Heart left ventricle (tissue), 16 donors: ENCODE data around the gene WASF3. TPM values are rescaled to one million over a fixed set of nuclear protein-coding genes. Genes with fewer than 3 reads are reported as not detected.

Experiments
- ATAC-seq, 4 donors: fragments of 200-7000 bp; cut with Tn5 transposase; one replicate each; pipeline ENCODE4 v1.9.1; 2020 to 2022; ENCODE audit warnings: moderate library complexity in 4 of 4, mild to moderate bottlenecking in 3 of 4, moderate number of reproducible peaks in 1 of 4
- DNase-seq, 5 donors: peaks; one replicate each; pipeline ENCODE4 v3.0.0-alpha.2; 2020
- H3K27ac ChIP-seq, 12 donors: fragments of 200-600 bp; sonication (generic) in 4 of 12; one replicate each; pipeline versions ENCODE4 v1.5.0 to v1.8.0; 2016 to 2022; ENCODE audit warnings: mild to moderate bottlenecking in 2 of 12
- H3K27me3 ChIP-seq, 9 donors: fragments of 200-600 bp; sonication (generic) in 2 of 9; one replicate each; pipeline versions ENCODE4 v1.5.1 to v1.8.0; 2016 to 2022; ENCODE audit warnings: mild to moderate bottlenecking in 3 of 9
- H3K36me3 ChIP-seq, 9 donors: fragments of 200-600 bp; sonication (generic) in 2 of 9; one replicate each; pipeline versions ENCODE4 v1.5.0 to v1.8.0; 2018 to 2022; ENCODE audit warnings: mild to moderate bottlenecking in 2 of 9
- H3K4me1 ChIP-seq, 12 donors: fragments of 200-600 bp; sonication (generic) in 4 of 12; one replicate each; pipeline versions ENCODE4 v1.5.0 to v1.8.0; 2016 to 2022; ENCODE audit warnings: mild to moderate bottlenecking in 3 of 12
- H3K4me3 ChIP-seq, 12 donors: fragments of 200-600 bp; sonication (generic) in 4 of 12; one replicate each; pipeline versions ENCODE4 v1.5.0 to v1.8.0; 2017 to 2022; ENCODE audit warnings: mild to moderate bottlenecking in 9 of 12, moderate library complexity in 4 of 12
- H3K9me3 ChIP-seq, 12 donors: fragments of 200-600 bp; sonication (generic) in 4 of 12; one replicate each; pipeline versions ENCODE4 v1.5.0 to v1.8.0; 2016 to 2022; ENCODE audit warnings: mild to moderate bottlenecking in 1 of 12
- CTCF ChIP-seq, 12 donors: fragments of 200-600 bp; sonication (generic) in 4 of 12; IDR thresholded peaks; one replicate each; pipeline versions ENCODE4 v1.5.0 to v1.8.0; 2018 to 2022; ENCODE audit warnings: antibody characterized with exemption in 12 of 12, mild to moderate bottlenecking in 5 of 12
- POLR2A ChIP-seq, 2 donors: fragments of 450-650 bp; IDR thresholded peaks; one replicate each; pipeline ENCODE4 v1.6.1; 2017; ENCODE audit warnings: antibody characterized with exemption in 2 of 2, mild to moderate bottlenecking in 2 of 2, moderate library complexity in 2 of 2
- WGBS, 4 donors: extraction: QIAGEN DNeasy Blood & Tissue Kit in 2 of 4; methylation state at CpG; one replicate each; pipeline versions ENCODE4 v1.1.5 to v1.1.7; 2013 to 2018; 5-methylcytosine and 5-hydroxymethylcytosine counted together
- intact Hi-C, 10 donors: fragments of 100-400 bp; cut with DNase I; formaldehyde crosslinking; loops; one replicate each; pipeline versions ENCODE4 v1.11.1 to v1.14.2; 2022
- polyA plus RNA-seq, 2 donors: library from polyadenylated mRNA; stranded (reverse); fragments of 200-250 nt; gene quantifications; one replicate each; pipeline ENCODE4 v1.2.3, GENCODE V29; 2013
- total RNA-seq, 9 donors: library from RNA; depleted of rRNA in 2 of 9; stranded (reverse); fragments of >200 nt in 2 of 9; fragmentation: NEBNext Ultra II Directional in 3 of 9; extraction: Animal tissue kit (Norgen Biotek cat#: 25700) in 3 of 9; gene quantifications; one replicate each; pipeline versions ENCODE4 v1.1.0 to v1.2.4, GENCODE V29; 2016 to 2023
- donor health status: ischemic (EF 13 %, LVEDD 7.1; RV severe dilation, severe dysfunction).
- donor health status: healthy with polysubstance abuse.
- donor health status: DM: no; HTN: yes; CAD: no.
- donor health status: DM: no; HTN: no; CAD: no.
- donor health status: ischemic (EF 25% LVEDD 6.9; RV normal size, moderate dysfunction).
- donor health status: ischemic (EF 25% LVEDD 5.7; RV mildly dilated, moderate dysfunction).
- donor health status: healthy.
- donor health status: DM: yes; HTN: yes; CAD: no.
- donor health status: ischemic (EF 35%, LVEDD 5.7; RV mildly dilated, moderate dysfunction).
- donor health status: nonischemic (EF 11% LVEDD 7.7; RV severe dilation, severe dysfunction).
- donor health status: DM: yes; HTN: yes; CAD: no.
- donor health status: PGD.
- donor health status: ischemic (EF 29% LVEDD 5.4; RV normal size, mild dysfunction).
- donor health status: nonischemic (EF 23%, LVEDD 6.1; RV moderate dilation, normal function).

The WASF3 gene
- total and polyA plus RNA-seq, 11 donors = 3.4 to 14.9 (median 10.0) TPM

GRCh38 chr13:26513931-26514330 is 43.6 kb upstream of the WASF3 start:
- TF ChIP-seq POLR2A (IDR thresholded peaks at IDR 0.05) = no peak
- H3K27ac ChIP-seq = no peak overlapping the region
- DNase-seq (no peak), ATAC-seq (no peak)
- WGBS, 4 donors = 63 to 70% (median 69%) methylated on average over 6 of the region's 6 CpGs
- no peaks in the 10 kb centered on the region for H3K4me1 ChIP-seq
- no peaks in the 10 kb centered on the region for H3K27me3 ChIP-seq
- intact Hi-C loops = no loop called here
- H3K4me3 ChIP-seq = no peak overlapping the region
- no peaks in the 10 kb centered on the region for H3K36me3 ChIP-seq
- peaks cover 0 to 8% (median 2%) of the 10 kb centered on the region in 12 donors for H3K9me3 ChIP-seq

DNA sequence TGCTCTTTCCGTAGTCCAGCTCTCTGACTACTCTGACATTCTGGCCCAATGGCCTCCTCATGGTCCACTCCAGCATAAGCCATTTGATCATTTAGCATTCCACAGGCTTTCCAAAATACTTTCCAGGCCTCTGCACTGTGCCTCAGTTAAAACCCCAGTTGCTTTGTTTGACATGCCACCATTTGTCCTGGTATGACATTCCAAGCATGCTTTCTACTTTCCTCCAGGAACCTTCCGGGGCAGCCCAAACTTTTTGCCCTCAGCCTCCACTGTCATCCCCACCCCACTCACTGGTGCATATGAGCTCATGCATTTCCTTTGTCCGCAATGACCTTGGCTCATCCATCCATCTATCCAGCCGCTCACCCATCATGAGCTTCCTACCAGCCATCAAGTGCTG is 41.8 kb upstream of the WASF3 start:
- WGBS, 4 donors = 71 to 77% (median 73%) methylated on average over 4 of the region's 4 CpGs
- TF ChIP-seq CTCF (IDR thresholded peaks at IDR 0.05) (no peak), POLR2A (IDR thresholded peaks at IDR 0.05) (no peak)
- Histone ChIP-seq H3K9me3 (peaks cover 0 to 2% (median 0%) of the 10 kb centered on the region in 12 donors), H3K4me3 (no peak overlapping the region), H3K4me1 (no peaks in the 10 kb centered on the region), H3K36me3 (no peaks in the 10 kb centered on the region), H3K27ac (no peak overlapping the region), H3K27me3 (peaks cover 0 to 2% (median 0%) of the 10 kb centered on the region in 9 donors)
- DNase-seq = no peak
- no peak for ATAC-seq
- intact Hi-C loops = no loop called here

- Histone ChIP-seq H3K4me3 (no peak overlapping the region), H3K36me3 (no peaks in the 10 kb centered on the region), H3K4me1 (no peaks in the 10 kb centered on the region), H3K27ac (no peak overlapping the region), H3K9me3 (peaks cover 0 to 2% (median 0%) of the 10 kb centered on the region in 12 donors), H3K27me3 (peaks cover 0 to 2% (median 0%) of the 10 kb centered on the region in 9 donors)
- TF ChIP-seq POLR2A (IDR thresholded peaks at IDR 0.05) (no peak), CTCF (IDR thresholded peaks at IDR 0.05) (no peak)
- intact Hi-C loops = no loop called here
- DNase-seq = no peak
- no peak for ATAC-seq
- WGBS, 4 donors = 83 to 94% (median 88%) methylated on average over 2 of the region's 2 CpGs
These were observed 39.5 kb upstream of the WASF3 start for GRCh38 chr13:26517936-26518335.

DNA sequence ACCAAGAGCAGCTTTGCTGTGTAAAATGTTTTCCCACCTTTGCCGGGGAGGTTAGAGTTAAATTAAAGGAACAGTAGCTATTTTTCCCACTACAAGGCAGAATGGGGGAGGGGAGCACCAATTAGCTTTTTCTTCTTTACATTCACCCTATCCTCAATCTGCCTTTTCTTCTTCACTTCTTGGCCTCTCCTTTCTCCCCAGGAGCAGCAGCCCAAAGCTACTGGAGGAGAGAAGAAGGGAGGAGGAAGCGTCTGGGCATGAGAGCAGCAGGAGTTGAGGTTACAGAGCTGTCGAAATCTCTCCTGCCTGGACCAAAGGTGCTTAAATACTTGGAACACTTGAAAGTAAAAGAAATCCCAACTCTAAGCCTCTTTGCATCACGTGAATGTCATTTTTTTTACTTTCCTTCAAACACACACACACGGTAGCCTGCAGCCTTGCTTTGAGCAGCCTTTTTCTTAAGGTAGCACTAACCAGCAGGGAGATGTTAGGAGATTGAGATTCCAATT is 39.0 kb upstream of the WASF3 start:
- ATAC-seq (no peak), DNase-seq (no peak)
- no peaks in the 10 kb centered on the region for H3K36me3 ChIP-seq
- no peaks in the 10 kb centered on the region for H3K4me1 ChIP-seq
- peaks cover 0 to 2% (median 0%) of the 10 kb centered on the region in 9 donors for H3K27me3 ChIP-seq
- H3K4me3 ChIP-seq = no peak overlapping the region
- TF ChIP-seq CTCF (IDR thresholded peaks at IDR 0.05) = no peak
- TF ChIP-seq POLR2A (IDR thresholded peaks at IDR 0.05) = no peak
- 14 to 19% (median 15%) methylated on average over 5 of the region's 5 CpGs for WGBS, 4 donors
- intact Hi-C loops = no loop called here
- no peak overlapping the region for H3K27ac ChIP-seq
- peaks cover 0 to 2% (median 0%) of the 10 kb centered on the region in 12 donors for H3K9me3 ChIP-seq

DNA sequence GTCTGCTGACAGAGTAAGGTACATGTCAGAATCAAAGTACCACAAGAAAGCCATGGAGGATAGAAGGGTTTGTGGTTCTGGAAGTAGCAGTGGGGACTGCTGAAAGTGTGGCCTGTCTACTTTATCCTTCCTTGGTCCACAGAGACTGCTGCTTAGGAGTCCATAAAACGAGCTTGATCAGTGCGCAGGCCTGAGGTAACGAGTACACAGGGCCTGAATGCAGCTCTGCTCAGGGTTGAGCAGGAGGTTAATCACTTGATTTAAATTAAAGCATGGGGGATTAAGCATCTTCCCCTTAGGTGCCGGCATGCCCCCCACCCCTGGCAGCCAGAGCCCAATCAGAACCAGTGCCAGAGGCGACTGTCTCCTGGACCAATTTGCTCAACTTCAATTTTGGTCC is 34.9 kb upstream of the WASF3 start:
- Histone ChIP-seq H3K4me1 (no peaks in the 10 kb centered on the region), H3K27ac (no peak overlapping the region), H3K36me3 (no peaks in the 10 kb centered on the region), H3K4me3 (no peak overlapping the region), H3K27me3 (peaks cover 0 to 4% (median 0%) of the 10 kb centered on the region in 9 donors), H3K9me3 (peaks cover 0 to 2% (median 0%) of the 10 kb centered on the region in 12 donors)
- DNase-seq = no peak
- ATAC-seq = no peak
- 76 to 88% (median 85%) methylated on average over 5 of the region's 5 CpGs for WGBS, 4 donors
- intact Hi-C loops = no loop called here
- no peak for TF ChIP-seq CTCF (IDR thresholded peaks at IDR 0.05)
- TF ChIP-seq POLR2A (IDR thresholded peaks at IDR 0.05) = no peak
